CD4-positive, alpha-beta T cell treated with Interleukin-10 for 1 hour (primary cell): ENCODE data around the gene SLC2A1.

ENCODE experiments used
- DNase-seq: peaks from one replicate; pipeline ENCODE4 v3.0.0-alpha.2; 2020

Gene SLC2A1

DNA sequence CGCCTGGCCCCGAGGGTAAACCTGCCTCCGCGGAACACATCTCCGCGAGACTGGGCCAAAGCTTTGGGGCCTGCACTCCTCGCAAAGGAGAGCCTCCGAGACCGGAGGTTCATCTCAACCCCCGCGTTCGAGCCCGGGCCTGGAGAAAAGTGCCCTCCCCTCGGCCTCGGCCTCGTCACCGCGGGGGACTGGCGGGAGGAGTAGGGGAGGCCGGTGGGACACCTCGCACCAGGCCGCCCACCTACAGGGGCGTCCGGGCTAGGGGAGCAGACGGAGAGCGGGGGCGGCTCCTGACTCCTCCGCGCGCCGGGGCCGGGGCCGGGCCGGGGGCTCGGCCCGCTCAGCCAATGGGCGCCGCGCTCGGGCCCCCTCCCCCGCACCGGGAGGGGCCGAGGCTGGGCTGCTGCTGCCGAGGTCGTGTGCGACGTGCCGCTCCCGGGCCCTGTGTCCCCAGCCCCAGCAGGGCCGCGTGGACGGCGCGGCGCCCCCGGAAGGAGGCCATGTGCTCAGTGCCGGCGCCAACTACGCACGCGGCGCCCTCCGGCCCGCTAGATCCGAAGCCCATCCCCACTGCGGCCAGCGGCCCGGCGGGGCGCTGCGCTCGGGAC is 684 bp downstream of the SLC2A1 start:
- peak; percentile 65 for DNase-seq

DNA sequence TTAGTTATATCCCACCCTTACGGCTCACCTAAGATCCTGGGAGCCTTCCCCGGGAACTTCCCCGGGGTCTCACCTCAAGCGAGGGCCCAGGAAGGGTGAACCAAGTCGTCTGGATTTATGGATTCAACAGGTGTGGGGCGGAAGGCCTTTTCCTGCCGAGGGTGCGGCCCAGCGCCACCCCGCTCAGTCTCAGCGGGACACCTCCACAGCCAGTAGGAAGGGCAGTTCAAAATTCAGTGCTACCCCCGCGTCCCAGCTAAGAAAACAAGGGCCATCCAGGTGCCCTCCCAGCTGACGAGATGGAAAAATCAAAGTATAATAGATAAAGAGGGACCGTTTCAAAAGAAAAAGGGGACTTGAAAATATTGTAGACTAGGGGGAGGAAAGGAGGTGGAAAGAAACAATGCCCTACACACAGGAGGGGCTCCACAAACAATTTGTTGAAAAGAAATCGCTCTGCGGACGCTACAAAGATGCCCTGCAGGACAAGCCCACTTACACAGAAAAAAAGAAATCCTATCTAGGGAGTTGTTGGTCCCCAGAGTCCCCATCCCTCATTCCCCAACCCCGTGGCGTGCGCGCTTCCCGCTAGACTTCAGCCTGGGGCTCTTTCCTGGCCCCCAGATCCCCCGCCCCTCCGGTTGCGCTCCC is 1.3 kb downstream of the SLC2A1 start:
- DNase-seq, result no peak

DNA sequence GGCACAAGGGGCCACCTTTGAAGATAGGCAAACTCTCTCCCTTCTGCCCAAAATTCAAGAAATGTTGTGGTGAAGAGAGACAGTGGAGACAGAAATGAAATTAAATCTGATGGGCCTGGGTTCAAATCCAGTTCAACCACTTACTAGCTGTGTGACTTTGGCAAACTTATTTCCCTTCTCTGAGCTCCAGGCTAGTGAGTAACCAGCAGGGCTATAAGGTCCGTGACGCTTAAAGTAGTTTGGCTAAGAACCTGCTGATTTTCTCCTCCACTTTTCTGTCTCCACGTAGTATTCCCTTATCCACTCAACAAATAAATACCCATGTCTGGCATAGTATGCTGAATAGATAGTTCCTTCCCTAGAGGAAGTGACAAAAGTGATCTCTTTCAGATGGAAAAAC is 1.9 kb downstream of the SLC2A1 start:
- DNase-seq, result no peak

DNA sequence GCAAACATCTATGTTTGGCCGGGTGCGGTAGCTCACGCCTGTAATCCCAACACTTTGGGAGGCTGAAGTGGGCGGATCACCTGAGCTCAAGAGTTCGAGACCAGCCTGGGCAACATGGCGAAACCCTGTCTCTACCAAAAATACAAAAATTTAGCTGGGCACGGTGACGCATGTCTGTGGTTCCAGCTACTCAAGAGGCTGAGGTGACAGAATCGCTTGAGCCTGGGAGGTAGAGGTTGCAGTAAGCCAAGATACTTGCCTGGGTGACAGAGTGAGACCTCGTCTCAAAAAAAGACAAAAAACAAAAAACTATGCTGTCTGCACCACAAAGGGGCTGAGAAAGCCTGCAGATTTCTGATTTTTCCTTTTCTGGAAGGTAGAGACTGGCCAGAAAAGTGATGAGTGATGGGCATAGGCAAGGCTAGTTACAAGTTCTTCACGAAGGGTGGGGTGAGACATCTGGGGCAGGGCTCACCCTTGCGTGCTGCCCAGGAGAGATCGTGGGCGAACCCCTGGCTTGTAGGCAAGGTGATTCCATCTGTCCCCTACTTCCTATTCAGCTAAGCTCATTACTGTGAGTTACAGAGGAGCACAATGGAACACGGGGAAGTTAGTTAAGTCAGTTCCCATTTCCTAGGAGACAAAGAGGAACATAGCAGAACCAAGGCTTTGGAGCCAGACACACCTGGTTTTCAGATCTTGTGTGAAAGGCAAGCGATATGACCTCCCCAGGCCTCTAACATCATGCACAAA is 3.2 kb downstream of the SLC2A1 start:
- DNase-seq, result no peak

DNA sequence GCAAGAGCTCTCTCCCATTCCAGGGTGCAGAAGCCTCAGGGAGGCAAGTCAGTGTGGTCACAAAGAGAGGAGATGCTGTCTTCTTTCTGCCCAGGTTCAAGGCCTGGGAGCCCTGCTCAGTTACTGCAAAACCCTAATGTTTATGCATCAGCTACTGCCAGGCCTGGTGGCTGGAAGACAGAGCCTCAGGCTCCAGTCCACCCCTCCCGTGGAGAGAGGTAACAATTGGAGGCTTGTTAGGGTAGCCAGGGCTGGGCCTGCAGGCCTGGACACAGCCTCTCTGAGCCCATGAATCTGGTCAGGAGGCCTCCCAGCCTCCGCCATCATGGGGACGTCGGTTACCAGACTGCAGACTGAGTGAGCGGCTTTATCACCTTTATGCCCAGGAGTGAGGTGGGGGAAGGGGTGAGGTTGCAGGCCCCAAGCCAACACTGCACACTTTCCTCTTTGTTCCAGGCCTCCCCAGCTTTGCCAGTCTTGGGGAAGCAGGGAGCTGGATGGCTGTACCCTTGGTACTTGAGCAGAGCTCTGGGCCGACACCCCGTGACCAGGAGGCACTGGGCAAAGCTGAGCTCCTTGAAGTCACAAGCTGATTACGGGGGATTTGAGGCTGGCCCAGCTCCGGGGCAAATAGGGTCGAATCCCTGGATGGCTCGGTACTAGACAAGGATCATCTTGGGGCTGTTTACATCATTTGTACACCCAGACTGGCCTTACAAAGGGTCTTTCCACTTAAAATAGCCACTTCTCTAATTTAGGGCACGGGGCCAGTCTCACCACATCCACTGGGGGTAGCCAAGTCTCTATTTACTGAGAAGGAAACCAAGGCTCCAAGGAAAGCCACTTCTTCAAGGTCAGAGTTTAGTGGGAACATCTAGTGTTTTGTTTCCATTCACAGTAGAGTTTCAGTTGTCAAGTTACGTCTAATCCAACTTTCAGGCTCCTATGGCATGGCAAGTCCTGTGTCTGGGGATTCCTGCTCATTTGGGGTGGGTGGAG is 5.2 kb downstream of the SLC2A1 start:
- DNase-seq, result no peak

DNA sequence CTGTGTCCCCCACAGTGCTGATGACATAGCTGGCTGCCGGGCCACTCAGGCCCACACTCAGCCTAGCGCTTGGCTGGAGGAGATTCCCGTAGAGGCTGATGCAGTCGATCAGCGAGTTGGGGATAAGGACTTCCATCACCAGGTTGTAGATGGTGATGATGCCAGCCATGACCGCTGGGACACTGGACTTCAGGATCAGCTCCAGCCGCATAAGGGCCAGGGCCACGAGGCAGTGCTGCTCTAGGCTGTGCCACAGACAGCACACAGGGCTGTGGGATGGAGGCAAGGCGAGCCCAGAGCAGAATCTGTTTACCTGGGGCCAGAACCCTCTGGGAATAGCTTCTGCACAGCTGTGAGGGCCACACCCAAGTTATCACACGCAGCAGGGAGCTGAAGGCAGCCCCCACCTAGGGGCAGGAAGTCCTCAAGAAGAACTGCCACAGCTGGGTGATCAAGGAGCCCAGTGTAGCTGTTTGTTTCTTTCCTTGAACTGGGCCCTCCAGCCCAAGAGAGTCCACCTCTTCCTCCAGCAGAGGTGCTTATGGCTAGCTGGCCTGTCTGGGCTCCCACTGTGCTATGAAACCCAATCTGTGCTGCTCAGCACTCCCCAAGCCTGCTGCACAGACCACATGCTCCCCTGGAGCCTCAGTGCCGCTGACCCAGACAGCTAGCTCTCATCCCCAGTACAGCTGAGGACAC is 6.2 kb downstream of the SLC2A1 start:
- DNase-seq, result no peak

DNA sequence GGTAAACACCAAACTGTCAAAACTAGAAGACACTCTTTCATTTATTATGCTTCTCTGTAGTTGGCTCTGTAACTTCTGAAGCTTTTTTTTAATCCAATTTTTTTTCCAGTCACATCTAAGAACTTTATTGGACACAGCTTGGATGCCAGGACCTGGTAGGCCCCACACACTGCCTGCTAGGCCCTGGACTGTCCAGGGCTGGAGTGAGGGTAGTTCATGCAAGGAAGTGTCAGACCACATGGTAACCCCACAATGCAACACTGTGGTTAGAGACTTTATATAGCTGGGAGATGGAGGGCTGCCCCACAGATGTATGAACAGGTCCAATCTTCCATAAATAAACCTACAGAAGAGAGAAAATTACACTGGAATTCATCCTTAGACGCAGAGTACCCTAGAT is 7.1 kb downstream of the SLC2A1 start:
- DNase-seq, result no peak

DNA sequence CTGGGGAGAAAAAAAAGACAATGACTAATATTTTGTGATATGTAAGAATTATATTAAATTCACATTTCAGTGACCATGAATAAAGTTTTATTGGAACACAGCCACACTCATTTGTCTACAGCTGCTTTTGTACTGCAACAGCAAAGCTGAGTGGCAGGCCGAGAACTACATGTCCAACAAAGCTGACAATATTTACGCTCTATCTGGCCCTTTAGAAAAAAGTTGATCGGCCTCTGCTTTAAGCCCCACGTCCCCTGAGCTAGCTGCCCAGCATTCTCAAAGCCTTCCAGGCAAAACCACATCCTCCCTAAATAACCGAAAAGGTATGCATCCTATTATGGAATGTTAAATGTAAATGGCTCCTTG is 8.6 kb downstream of the SLC2A1 start:
- no peak for DNase-seq

DNA sequence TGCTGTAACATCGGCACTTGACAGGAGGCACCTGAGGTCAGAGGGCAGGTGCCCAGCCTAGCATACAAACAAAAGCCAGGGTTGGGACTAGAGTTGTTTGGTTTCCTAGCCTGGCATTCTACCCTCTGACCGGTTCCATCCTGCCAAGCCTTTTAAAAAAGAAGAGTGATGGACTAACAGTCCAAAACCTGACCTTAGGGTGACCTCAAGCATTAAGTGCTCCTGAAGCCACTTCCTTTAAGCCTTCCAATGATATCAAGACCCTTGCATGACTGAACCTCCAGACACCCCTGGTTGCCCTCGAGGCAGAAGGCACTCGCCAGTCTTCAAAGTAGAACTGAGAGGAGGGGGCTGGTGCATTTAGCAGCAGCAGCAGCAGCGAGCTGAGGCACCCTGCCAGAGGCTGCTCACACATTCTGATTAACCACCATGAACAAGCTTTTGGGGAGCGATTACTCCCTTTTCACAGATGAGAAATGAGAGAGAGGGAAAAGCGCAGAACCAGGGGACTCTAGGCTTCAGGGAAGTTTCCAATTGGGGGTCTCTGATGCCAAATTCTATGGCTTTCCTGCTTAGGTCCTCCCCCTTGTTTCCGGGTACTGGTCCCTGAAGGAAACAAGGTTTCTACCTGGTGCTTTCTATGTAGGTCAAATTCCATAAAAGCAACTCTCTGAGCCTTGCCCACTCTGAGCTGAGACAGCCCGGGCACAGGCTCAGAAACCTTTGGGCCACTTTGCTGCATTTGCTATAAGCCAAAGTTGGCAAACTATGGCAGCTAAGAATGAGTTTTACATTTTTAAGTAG is 9.2 kb downstream of the SLC2A1 start:
- DNase-seq, result no peak

DNA sequence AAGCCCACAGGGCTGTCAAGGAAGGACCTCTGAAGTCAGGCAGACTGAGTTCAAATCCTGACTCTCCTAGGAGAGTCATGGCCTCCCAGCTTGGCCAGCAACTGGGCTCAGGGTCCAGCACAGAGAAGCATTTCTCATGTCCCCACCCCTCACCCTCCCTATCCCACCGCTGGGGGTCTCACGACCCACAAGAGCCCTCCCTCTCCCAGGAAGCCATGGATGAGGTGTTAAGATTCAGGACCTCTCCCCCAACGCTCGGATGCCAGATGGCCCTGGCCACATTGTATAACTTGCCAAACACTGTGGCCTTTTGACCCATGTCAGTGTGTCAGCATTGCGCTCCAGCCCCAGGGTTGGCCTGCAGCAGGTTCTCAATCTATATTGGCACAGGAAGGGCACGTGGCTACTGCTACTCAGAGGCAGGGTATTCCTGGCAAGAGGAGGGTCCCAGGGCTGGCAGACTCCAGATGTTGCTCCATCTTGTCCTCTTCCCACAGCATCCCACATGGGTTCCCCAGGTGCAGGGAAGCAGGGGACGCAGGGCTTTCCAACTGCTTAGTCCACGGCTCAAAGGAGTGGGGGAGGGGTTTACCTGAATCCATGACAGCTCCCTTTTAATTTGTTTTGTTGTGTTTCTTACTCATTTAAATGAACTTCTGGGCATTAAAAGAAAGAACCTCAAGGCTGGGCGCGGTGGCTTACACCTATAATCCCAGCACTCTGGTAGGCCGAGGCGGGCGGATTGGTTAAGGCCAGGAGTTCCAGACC is 10.5 kb downstream of the SLC2A1 start:
- no peak for DNase-seq

DNA sequence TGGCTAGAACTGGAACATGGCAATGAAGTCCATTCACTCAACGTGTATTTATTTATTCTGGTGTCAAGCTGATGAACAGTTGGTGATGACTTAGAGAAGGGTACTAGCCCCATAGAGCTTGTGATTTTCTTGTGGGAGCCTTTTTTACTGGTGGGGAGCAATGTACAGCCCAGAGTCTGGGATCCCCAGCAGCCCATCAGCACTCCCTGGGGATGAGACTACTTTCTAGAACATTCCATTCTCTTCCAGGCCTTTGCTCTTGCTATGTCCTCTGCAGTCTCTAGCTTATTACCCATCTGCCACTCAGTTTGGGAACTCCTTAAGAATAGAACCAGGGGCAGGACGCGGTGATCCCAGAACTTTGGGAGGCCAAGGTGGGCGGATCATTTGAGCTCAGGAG is 11.6 kb downstream of the SLC2A1 start:
- DNase-seq, result no peak

DNA sequence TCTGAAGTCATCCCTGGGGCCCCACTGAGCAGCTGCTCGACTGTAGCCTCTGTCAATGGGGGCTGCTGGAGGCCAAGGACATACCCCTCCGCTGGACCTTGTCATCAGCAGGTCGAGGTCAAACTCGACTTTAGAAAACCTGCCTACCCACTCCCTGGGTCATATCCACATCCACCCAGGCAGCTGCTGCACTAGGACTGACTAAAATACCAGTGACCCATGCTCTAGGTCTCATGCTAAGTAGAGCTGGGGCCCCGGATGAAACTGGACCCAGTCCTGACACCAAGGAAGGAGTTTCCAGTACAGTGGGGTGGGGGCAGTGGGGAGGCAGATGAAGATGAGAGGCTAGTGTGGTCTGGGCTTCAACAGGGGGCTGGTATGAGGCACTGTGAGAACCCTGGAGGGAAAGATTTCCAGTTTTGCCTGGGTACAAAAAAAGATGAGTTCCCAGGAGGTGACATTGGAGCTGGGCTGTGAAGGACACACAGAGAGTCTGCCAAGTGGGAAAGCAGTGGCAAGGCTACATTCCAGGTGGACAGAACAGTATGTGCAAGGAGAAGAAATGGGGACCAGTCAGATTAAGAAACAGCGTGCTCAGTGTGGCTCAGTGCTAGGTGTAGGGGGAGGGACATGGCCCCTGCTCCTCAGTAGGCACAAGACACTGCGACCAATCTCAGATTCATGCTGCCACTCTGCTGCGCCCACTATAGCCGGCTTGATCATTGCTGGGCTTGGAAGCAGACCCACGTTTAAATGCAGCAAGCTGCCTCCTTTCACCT is 12.4 kb downstream of the SLC2A1 start:
- DNase-seq, result no peak

DNA sequence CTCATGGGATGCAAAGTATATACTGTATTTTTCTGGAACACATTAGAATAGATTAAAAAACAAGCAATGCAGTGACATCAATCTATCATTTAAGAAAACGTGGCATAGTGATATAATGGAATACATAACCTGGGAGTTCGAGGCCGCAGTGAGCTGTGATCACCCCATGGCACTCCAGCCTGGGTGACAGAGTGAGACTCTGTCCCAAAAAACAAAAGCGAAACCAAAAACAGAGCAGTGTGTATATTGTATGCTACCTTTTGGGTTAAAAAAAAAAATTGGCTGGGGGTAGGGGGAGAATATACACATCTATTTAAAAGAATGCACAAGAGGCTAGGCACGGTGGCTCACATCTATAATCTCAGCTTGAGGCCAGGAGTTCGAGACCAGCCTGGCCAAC is 13.5 kb downstream of the SLC2A1 start:
- peak; percentile 54 for DNase-seq

DNA sequence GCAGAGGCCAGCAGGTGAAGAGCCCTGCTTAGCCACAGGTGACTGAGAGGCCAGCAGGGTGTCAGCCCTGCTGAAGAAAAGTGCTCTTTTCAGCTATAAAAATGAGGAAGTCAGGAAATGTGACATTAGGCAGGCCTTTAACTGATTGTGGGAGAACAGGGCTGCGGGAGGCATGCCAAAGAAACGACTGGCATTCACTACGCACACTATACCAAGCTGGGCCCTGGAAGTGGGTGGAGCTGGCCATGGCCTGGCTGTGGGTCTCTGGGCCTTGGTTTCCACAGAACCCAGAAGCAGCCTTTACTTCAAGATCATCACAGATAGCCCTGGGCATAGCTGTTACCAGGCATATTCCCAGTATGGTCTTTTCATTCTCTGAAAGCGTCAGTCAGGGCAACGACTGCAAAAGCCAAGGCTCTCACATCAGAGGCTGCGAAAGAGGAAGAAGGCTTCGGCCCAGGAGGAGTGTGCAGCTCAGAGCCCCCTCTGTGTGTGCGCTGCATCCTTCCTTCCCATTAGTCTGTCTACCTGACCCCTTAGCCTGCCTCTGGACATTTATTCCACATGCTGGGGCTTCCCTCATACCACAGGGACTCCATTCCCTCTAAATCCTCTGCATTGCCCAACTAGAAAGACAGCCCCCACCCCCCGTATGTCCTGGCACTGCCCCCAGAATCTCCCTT is 14.3 kb downstream of the SLC2A1 start:
- DNase-seq, result no peak

DNA sequence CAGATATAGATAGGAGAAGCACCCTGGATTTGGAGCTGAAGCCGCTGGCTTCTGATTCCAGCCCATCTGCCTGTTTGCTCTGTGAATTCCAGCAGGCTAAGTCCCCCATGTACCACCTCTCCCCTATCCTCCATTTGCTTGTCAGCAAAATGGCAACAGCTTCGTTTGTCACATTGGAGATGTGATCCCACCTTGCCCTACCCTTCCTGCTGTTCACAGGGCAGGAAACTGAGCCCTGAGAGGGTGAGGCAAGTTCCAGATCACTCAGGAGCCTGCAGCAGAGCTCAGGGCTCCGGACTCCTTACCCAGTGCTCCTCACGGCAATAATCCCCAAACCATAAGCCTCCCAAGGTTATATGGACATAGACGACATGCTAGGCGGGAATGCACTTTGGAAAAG is 14.9 kb downstream of the SLC2A1 start:
- no peak for DNase-seq

DNA sequence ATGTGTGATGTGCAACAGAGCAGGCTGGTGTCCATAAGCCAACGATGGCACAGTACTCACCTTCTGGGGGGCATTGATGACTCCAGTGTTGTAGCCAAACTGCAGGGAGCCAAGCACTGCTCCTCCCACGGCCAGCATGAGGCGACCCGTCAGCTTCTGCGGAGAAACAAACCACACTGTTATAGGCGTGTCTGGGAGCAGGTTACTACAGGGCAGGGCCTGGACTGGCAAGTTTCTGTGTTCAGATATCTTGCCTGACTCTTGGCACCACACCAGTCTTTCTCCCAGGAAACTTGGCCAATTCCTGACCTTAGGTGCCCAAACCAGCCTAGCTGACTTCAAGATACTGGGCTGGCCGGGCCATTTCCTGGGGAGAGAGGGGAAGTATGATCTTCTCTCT is 15.5 kb downstream of the SLC2A1 start:
- peak; percentile 48 for DNase-seq

DNA sequence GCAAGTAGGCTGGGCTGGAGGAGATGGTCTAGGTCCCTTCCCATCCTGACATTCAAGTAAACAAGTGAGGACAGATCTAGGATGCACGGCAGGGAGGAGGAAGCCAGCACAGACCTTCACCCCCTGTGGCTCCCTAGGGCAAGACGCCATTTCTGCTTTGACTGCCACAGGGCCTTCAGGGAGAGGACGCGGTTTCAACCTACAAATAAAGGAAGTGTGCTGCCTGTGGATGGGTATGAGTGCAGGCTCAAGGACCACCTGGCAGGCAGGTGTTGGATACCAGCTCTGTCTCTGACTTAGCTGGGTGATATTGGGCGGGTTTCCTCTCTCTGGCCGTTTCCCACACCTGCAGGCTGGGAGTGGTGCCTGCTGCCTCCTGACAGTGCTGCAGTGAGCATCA is 16.2 kb downstream of the SLC2A1 start:
- DNase-seq, result no peak

DNA sequence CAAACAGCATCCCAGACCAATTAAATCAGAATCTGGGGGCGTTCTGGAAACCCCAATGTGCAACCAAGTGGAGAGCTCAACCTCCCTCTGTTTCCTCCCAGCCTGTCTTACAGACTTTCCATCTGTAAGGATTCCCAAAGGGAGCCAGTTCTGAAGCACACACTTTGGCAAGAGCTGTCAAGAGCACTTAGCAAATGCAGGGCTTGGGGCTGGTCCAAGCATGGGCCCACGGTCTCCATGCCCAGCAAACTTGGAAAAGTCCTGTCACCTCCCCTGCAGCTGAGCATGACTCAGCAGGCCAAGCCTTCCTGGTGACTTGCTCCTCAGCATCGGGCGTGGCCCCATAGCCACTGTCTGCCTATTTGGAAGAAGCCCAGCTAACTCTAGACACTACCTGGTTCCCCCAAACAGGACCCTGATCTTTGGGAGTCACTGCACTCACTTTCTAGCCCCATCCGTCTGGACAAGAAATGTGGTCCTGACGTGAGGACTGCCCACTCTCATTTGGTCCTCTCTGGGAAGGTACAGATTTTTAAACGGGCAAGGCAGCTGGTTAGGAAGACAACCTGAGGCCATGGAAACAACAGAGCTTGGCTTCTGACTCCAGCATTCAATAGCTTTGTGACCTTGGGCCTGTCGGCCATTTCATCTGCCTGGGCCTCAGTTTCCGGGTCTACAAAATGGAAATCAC is 16.9 kb downstream of the SLC2A1 start:
- no peak for DNase-seq
